Neural cell (in vitro differentiated cells): ENCODE data around the gene TMSB10. TPM values are rescaled to one million over a fixed set of nuclear protein-coding genes. Genes with fewer than 3 reads are reported as not detected.

Experiments
- H2AFZ ChIP-seq: fragments of 200-600, 300-800 bp; sonication (generic), shearing (Covaris generic); 2 replicates; pipeline ENCODE4 v1.6.0; 2014; ENCODE audit warnings: low read depth, mild to moderate bottlenecking, antibody characterized with exemption, low read length, moderate library complexity
- H3F3A ChIP-seq: fragments of 200-600 bp; shearing (Covaris generic); 2 replicates; pipeline ENCODE4 v1.6.1; 2016; ENCODE audit warnings: mild to moderate bottlenecking, moderate library complexity, mixed read lengths, antibody characterized with exemption, low read length; ENCODE audit not compliant: insufficient read depth, poor library complexity, severe bottlenecking
- H3K27ac ChIP-seq: fragments of 200-600, 300-800 bp; sonication (generic), shearing (Covaris generic); 2 replicates; pipeline ENCODE4 v1.5.1; 2014; ENCODE audit warnings: mild to moderate bottlenecking, low read length, moderate library complexity
- H3K27me3 ChIP-seq: fragments of 300-800, 200-600 bp; sonication (generic), shearing (Covaris generic); 2 replicates; pipeline ENCODE4 v1.6.0; 2014; ENCODE audit warnings: mild to moderate bottlenecking, low read depth, low read length, moderate library complexity; ENCODE audit not compliant: insufficient read depth
- H3K36me3 ChIP-seq: fragments of 300-800, 200-600 bp; sonication (generic), shearing (Covaris generic); 2 replicates; pipeline ENCODE4 v1.5.1; 2014; ENCODE audit warnings: mild to moderate bottlenecking, antibody characterized with exemption, low read length, moderate library complexity; ENCODE audit not compliant: insufficient read depth
- H3K4me2 ChIP-seq: fragments of 300-800, 200-600 bp; sonication (generic), shearing (Covaris generic); 2 replicates; pipeline ENCODE4 v1.6.0; 2014; ENCODE audit warnings: mild to moderate bottlenecking, low read length
- H3K4me3 ChIP-seq: fragments of 300-800, 200-600 bp; sonication (generic), shearing (Covaris generic); 2 replicates; pipeline ENCODE4 v1.5.1; 2014; ENCODE audit warnings: mild to moderate bottlenecking, low read length, moderate library complexity
- H3K79me2 ChIP-seq: fragments of 200-600 bp; shearing (Covaris generic); replicated peaks from 2 replicates; pipeline ENCODE4 v1.6.0; 2014; ENCODE audit warnings: mild to moderate bottlenecking, low read length, moderate library complexity; ENCODE audit not compliant: insufficient read depth
- H3K9ac ChIP-seq: fragments of 300-800, 200-600 bp; sonication (generic), shearing (Covaris generic); 2 replicates; pipeline ENCODE4 v1.6.1; 2016; ENCODE audit warnings: mild to moderate bottlenecking, low read length, mixed read lengths
- H3K9me2 ChIP-seq: fragments of 200-600 bp; shearing (Covaris generic); 2 replicates; pipeline ENCODE4 v1.6.1; 2016; ENCODE audit warnings: mild to moderate bottlenecking, low read length, mixed read lengths; ENCODE audit not compliant: insufficient read depth
- H3K9me3 ChIP-seq: fragments of 200-600, 300-800 bp; sonication (generic), shearing (Covaris generic); 2 replicates; pipeline ENCODE4 v1.6.1; 2016; ENCODE audit warnings: mild to moderate bottlenecking, mixed run types, low read length, moderate library complexity, mixed read lengths
- H4K20me1 ChIP-seq: fragments of 200-600 bp; shearing (Covaris generic); 2 replicates; pipeline ENCODE4 v1.6.1; 2016; ENCODE audit warnings: mild to moderate bottlenecking, mixed run types; ENCODE audit not compliant: insufficient read depth
- CTCF ChIP-seq: fragments of 450-650 bp; IDR thresholded peaks from 2 replicates; pipeline ENCODE4 v1.5.1; 2014; ENCODE audit warnings: antibody characterized with exemption, mild to moderate bottlenecking, moderate library complexity; ENCODE audit not compliant: poor library complexity, severe bottlenecking
- EP300 ChIP-seq: fragments of 450-650 bp; conservative IDR thresholded peaks from 2 replicates; pipeline ENCODE4 v1.6.1; 2014; ENCODE audit warnings: antibody characterized with exemption, mild to moderate bottlenecking, moderate library complexity; ENCODE audit not compliant: poor library complexity, severe bottlenecking
- EZH2 ChIP-seq: fragments of 200-600, 300-800 bp; shearing (Covaris generic), sonication (generic); IDR thresholded peaks from 2 replicates; pipeline ENCODE4 v1.6.1; 2014; ENCODE audit warnings: antibody characterized with exemption, low read length, borderline replicate concordance, mild to moderate bottlenecking; ENCODE audit not compliant: insufficient read depth, poor library complexity, severe bottlenecking
- MXI1 ChIP-seq: fragments of 450-650 bp; conservative IDR thresholded peaks from 2 replicates; pipeline ENCODE4 v1.6.1; 2014; ENCODE audit warnings: antibody characterized with exemption, mild to moderate bottlenecking; ENCODE audit not compliant: poor library complexity, severe bottlenecking
- POLR2AphosphoS5 ChIP-seq: IDR thresholded peaks from 2 replicates; pipeline ENCODE4 v1.6.1; 2012
- RAD21 ChIP-seq: fragments of 450-650 bp; conservative IDR thresholded peaks from 2 replicates; pipeline ENCODE4 v1.6.1; 2014; ENCODE audit warnings: antibody characterized with exemption, mild to moderate bottlenecking, moderate library complexity
- REST ChIP-seq: IDR thresholded peaks from 2 replicates; pipeline ENCODE4 v1.6.1; 2012; ENCODE audit warnings: borderline replicate concordance
- SMC3 ChIP-seq: fragments of 450-650 bp; conservative IDR thresholded peaks from 2 replicates; pipeline ENCODE4 v1.6.1; 2014; ENCODE audit warnings: antibody characterized with exemption, mild to moderate bottlenecking, moderate library complexity; ENCODE audit not compliant: poor library complexity
- TAF1 ChIP-seq: IDR thresholded peaks from 2 replicates; pipeline ENCODE4 v1.6.1; 2012; ENCODE audit warnings: low read depth
- polyA plus RNA-seq: library from polyadenylated mRNA; depleted of rRNA; stranded (reverse); fragments of >200 nt; gene quantifications from 2 replicates; pipeline ENCODE4 v1.2.3, GENCODE V29; 2014

Gene TMSB10
- polyA plus RNA-seq, 1 donor from 2014 or later = 15,324 TPM

- Histone ChIP-seq H3K27ac (no peak overlapping the region), H3K9ac (no peak overlapping the region), H3K27me3 (no peaks in the 10 kb centered on the region), H3K9me2 (no peaks in the 10 kb centered on the region), H3K4me2 (no peak overlapping the region), H4K20me1 (no peaks in the 10 kb centered on the region), H3F3A (no peaks in the 10 kb centered on the region), H3K9me3 (no peaks in the 10 kb centered on the region), H3K4me3 (no peak overlapping the region), H3K79me2 (no peaks in the 10 kb centered on the region), H2AFZ (no peak overlapping the region), H3K36me3 (no peaks in the 10 kb centered on the region)
- no peak for TF ChIP-seq RAD21
- TF ChIP-seq EP300 = no peak
- no peak for TF ChIP-seq TAF1
- no peak for TF ChIP-seq REST
- TF ChIP-seq MXI1 = no peak
- no peak for TF ChIP-seq CTCF
- no peak for TF ChIP-seq SMC3
- no peak for TF ChIP-seq POLR2AphosphoS5
- TF ChIP-seq EZH2 = no peak
Measured at GRCh38 chr2:84946204-84947009, 41.0 kb downstream of the TMSB10 start.

GRCh38 chr2:84947010-84947593 is 41.6 kb downstream of the TMSB10 start:
- no peak overlapping the region for H2AFZ ChIP-seq
- no peaks in the 10 kb centered on the region for H3F3A ChIP-seq
- H3K9me3 ChIP-seq = no peaks in the 10 kb centered on the region
- H4K20me1 ChIP-seq = no peaks in the 10 kb centered on the region
- H3K79me2 ChIP-seq = no peaks in the 10 kb centered on the region
- H3K4me2 ChIP-seq = no peak overlapping the region
- no peaks in the 10 kb centered on the region for H3K27me3 ChIP-seq
- TF ChIP-seq CTCF (no peak), EP300 (no peak), RAD21 (no peak), SMC3 (no peak), REST (no peak), TAF1 (no peak), MXI1 (no peak), EZH2 (no peak)
- no peak overlapping the region for H3K9ac ChIP-seq
- no peak overlapping the region for H3K27ac ChIP-seq
- no peaks in the 10 kb centered on the region for H3K36me3 ChIP-seq
- no peaks in the 10 kb centered on the region for H3K9me2 ChIP-seq
- no peak overlapping the region for H3K4me3 ChIP-seq
